Skeletal muscle satellite cell (primary cell): ENCODE data around the gene ASB1.
A peak's percentile ranks its signal among the peaks of the same experiment; 100 is the strongest.

Source experiments
- H3K27me3 ChIP-seq: 2 replicates; pipeline ENCODE4 v1.7.0; 2013; ENCODE audit warnings: low read length; ENCODE audit not compliant: control insufficient read depth, insufficient read depth
- H3K36me3 ChIP-seq: 2 replicates; pipeline ENCODE4 v1.7.0; 2013; ENCODE audit warnings: mild to moderate bottlenecking, control low read depth, low read length; ENCODE audit not compliant: insufficient read depth
- H3K4me1 ChIP-seq: 2 replicates; pipeline ENCODE4 v1.7.0; 2013; ENCODE audit warnings: low read length; ENCODE audit not compliant: control insufficient read depth, insufficient read depth
- H3K4me2 ChIP-seq: 2 replicates; pipeline ENCODE4 v1.7.0; 2013; ENCODE audit warnings: mild to moderate bottlenecking, low read length
- H3K4me3 ChIP-seq: 2 replicates; pipeline ENCODE4 v1.7.0; 2013; ENCODE audit warnings: low read length
- H3K9ac ChIP-seq: 2 replicates; pipeline ENCODE4 v1.7.0; 2013; ENCODE audit warnings: mild to moderate bottlenecking, low read depth, low read length, moderate library complexity
- H3K9me3 ChIP-seq: replicated peaks from 2 replicates; pipeline ENCODE4 v1.7.0; 2013; ENCODE audit warnings: mild to moderate bottlenecking, control low read depth, low read length

ASB1 gene

GRCh38 chr2:238428866-238429265 is 2.1 kb downstream of the ASB1 start:
- H3K36me3 ChIP-seq: peaks cover 35% of the 10 kb centered on the region
- H3K4me3 ChIP-seq: peak overlapping the region; percentile 98
- H3K9ac ChIP-seq: peak overlapping the region; percentile 100
- no peaks in the 10 kb centered on the region for H3K27me3 ChIP-seq
- H3K4me2 ChIP-seq: peak overlapping the region; percentile 98
- peaks cover 43% of the 10 kb centered on the region for H3K4me1 ChIP-seq
- H3K9me3 ChIP-seq: no peaks in the 10 kb centered on the region

- peaks cover 49% of the 10 kb centered on the region for H3K36me3 ChIP-seq
- H3K9me3 ChIP-seq: no peaks in the 10 kb centered on the region
- H3K9ac ChIP-seq: no peak overlapping the region
- H3K4me3 ChIP-seq: no peak overlapping the region
- no peaks in the 10 kb centered on the region for H3K27me3 ChIP-seq
- H3K4me2 ChIP-seq: no peak overlapping the region
- H3K4me1 ChIP-seq: peaks cover 50% of the 10 kb centered on the region
Measured at GRCh38 chr2:238430781-238431180, 4.1 kb downstream of the ASB1 start.

DNA sequence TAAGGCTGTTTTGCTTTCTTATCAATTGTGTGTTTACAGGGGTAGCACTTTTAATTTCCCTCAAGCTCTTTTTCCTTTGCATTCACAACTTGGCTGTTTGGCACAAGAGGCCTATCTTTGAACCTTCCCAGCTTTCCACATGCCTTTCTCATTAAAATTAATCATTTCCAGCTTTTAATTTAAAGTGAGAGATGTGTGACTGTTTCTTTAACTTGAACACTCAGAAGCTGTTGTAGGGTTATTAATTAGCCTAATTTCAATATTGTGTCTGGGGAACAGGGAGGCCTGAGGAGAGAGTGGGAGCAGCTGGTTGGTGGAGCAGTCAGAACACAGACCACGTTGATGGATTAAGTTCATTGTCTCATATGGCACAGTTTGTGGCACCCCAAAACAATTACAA is 4.7 kb downstream of the ASB1 start:
- Histone ChIP-seq H3K9ac (peak overlapping the region; percentile 35), H3K4me1 (peaks cover 51% of the 10 kb centered on the region), H3K27me3 (no peaks in the 10 kb centered on the region), H3K36me3 (peaks cover 56% of the 10 kb centered on the region), H3K4me3 (no peak overlapping the region), H3K4me2 (no peak overlapping the region), H3K9me3 (no peaks in the 10 kb centered on the region)

DNA sequence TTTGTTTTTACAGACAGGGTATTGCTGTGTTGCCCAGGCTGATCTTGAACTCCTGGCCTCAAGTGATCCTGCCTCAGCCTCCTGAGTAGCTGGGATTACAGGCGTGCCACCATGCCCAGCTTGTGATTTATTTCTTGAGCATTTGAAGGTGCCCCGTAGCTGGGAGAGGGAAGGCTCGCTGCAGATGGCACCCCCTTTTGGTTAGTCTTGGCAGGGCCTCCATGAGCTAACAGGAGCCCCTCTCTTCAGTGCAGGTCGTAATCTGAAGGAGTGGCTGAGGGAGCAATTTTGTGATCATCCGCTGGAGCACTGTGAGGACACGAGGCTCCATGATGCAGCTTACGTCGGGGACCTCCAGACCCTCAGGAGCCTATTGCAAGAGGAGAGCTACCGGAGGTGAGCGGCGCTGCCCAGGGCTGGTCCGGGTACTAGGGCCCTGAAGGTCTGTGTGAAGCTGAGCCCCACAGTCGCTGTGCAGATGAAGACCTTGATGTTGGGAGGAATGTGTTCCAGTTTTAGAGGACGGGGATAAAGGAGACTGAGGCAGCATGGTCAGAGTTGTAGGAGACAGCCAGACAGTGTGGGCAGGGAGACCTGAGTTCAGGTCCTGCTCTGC is 6.7 kb downstream of the ASB1 start:
- Histone ChIP-seq H3K4me1 (peaks cover 51% of the 10 kb centered on the region), H3K9me3 (no peaks in the 10 kb centered on the region), H3K36me3 (peaks cover 65% of the 10 kb centered on the region), H3K9ac (peak overlapping the region; percentile 89), H3K4me3 (peak overlapping the region; percentile 56), H3K27me3 (no peaks in the 10 kb centered on the region), H3K4me2 (peak overlapping the region; percentile 65)

DNA sequence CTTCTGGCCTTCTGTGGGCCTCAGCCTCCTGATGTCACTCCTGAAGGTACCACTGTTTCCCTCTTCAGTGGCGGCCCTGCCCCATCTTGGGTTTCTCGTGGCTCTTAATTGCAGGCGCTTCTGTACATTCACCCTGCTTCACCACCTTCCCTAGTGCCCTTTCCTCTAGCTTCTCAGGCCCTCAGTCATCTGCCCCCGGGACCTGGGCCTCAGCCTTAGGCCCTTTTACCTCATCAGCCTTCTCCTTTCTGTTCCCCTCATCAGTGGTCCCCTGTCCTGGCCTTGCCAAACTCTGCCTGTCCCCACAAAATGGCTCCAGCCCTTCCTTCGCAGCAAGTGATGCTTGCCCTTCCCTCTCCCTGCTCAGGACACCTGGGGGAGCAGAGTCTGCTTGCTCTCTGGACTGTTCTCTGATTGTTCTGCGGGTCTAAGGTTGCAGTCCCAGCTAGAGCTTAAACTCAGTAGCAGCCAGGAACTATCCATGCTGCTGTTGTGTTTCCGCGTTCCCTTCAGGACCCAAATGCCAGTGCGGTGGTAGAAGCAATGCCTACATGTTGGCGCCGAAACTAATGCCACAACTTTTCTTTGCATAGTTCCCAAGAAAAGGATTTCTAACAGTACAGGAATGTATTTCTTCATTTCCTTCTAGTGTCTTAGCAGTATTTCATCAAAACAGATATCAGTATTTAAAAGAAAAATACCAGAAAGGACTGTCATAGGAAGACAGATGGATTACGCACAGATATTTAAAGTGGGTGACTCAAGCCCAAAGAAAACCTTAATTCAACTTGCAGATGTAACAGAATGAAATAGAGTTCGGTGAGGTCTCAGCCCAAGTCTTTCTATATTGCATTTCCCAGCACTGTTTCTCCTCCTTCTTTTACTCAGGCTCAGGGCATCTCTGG is 7.5 kb downstream of the ASB1 start:
- Histone ChIP-seq H3K9me3 (no peaks in the 10 kb centered on the region), H3K4me2 (peak overlapping the region; percentile 65), H3K36me3 (peaks cover 62% of the 10 kb centered on the region), H3K27me3 (no peaks in the 10 kb centered on the region), H3K9ac (peak overlapping the region; percentile 89), H3K4me3 (peak overlapping the region; percentile 56), H3K4me1 (peaks cover 54% of the 10 kb centered on the region)

GRCh38 chr2:238434846-238435751 is 8.4 kb downstream of the ASB1 start:
- peak overlapping the region; percentile 29 for H3K4me3 ChIP-seq
- peaks cover 60% of the 10 kb centered on the region for H3K36me3 ChIP-seq
- no peaks in the 10 kb centered on the region for H3K9me3 ChIP-seq
- no peaks in the 10 kb centered on the region for H3K27me3 ChIP-seq
- H3K9ac ChIP-seq: peak overlapping the region; percentile 85
- peak overlapping the region; percentile 58 for H3K4me2 ChIP-seq
- peaks cover 61% of the 10 kb centered on the region for H3K4me1 ChIP-seq

DNA sequence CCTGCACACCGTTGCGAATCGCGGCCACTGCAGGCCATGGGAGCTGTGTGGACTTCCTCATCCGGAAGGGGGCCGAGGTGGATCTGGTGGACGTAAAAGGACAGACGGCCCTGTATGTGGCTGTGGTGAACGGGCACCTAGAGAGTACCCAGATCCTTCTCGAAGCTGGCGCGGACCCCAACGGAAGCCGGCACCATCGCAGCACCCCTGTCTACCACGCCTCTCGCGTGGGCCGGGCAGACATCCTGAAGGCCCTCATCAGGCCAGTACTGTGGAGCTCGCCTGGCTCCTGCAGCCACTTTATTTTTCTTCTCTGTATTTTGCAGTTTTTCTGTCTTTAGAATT is 9.0 kb downstream of the ASB1 start:
- H3K9ac ChIP-seq: peak overlapping the region; percentile 85
- no peak overlapping the region for H3K4me3 ChIP-seq
- no peak overlapping the region for H3K4me2 ChIP-seq
- no peaks in the 10 kb centered on the region for H3K9me3 ChIP-seq
- peaks cover 67% of the 10 kb centered on the region for H3K4me1 ChIP-seq
- H3K27me3 ChIP-seq: no peaks in the 10 kb centered on the region
- peaks cover 60% of the 10 kb centered on the region for H3K36me3 ChIP-seq

GRCh38 chr2:238438856-238439849 is 12.4 kb downstream of the ASB1 start:
- Histone ChIP-seq H3K4me2 (peak overlapping the region; percentile 75), H3K27me3 (no peaks in the 10 kb centered on the region), H3K4me1 (peaks cover 69% of the 10 kb centered on the region), H3K36me3 (peaks cover 51% of the 10 kb centered on the region), H3K9me3 (no peaks in the 10 kb centered on the region), H3K4me3 (peak overlapping the region; percentile 52), H3K9ac (peak overlapping the region; percentile 78)

- peaks cover 56% of the 10 kb centered on the region for H3K36me3 ChIP-seq
- H3K27me3 ChIP-seq: no peaks in the 10 kb centered on the region
- no peaks in the 10 kb centered on the region for H3K9me3 ChIP-seq
- H3K4me3 ChIP-seq: peak overlapping the region; percentile 18
- H3K4me1 ChIP-seq: peaks cover 63% of the 10 kb centered on the region
- H3K4me2 ChIP-seq: peak overlapping the region; percentile 51
- peak overlapping the region; percentile 53 for H3K9ac ChIP-seq
Measured at GRCh38 chr2:238439917-238440316, 13.2 kb downstream of the ASB1 start.

DNA sequence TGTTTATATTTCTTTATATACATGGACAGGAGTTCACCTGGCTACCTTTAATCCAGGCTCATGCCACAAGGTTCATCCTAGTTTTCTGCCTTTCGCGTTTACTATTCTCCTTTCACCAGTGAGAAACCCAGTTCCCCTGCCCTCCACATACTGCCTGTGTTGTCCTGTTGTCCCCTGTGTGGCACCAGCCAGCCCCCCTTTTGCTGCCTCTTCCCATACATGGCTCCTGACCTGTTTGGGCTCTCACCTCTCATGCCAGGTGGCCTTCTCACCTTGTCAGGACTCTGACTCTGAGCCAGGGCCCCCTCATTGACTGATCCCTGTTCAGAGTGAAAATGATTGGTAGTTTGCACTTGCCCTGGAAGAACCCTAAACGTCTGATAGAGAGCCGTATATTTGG is 13.6 kb downstream of the ASB1 start:
- H3K36me3 ChIP-seq: peaks cover 56% of the 10 kb centered on the region
- no peaks in the 10 kb centered on the region for H3K27me3 ChIP-seq
- H3K9me3 ChIP-seq: no peaks in the 10 kb centered on the region
- H3K4me3 ChIP-seq: peak overlapping the region; percentile 18
- peak overlapping the region; percentile 53 for H3K9ac ChIP-seq
- peaks cover 59% of the 10 kb centered on the region for H3K4me1 ChIP-seq
- H3K4me2 ChIP-seq: peak overlapping the region; percentile 51
